ENCODE data around the gene SPTBN5.

- no peak for TF ChIP-seq EZH2phosphoT487 (IDR thresholded peaks at IDR 0.05; ENCODE audit: borderline replicate concordance, low read depth, low read length)
- TF ChIP-seq, protein P1, sequence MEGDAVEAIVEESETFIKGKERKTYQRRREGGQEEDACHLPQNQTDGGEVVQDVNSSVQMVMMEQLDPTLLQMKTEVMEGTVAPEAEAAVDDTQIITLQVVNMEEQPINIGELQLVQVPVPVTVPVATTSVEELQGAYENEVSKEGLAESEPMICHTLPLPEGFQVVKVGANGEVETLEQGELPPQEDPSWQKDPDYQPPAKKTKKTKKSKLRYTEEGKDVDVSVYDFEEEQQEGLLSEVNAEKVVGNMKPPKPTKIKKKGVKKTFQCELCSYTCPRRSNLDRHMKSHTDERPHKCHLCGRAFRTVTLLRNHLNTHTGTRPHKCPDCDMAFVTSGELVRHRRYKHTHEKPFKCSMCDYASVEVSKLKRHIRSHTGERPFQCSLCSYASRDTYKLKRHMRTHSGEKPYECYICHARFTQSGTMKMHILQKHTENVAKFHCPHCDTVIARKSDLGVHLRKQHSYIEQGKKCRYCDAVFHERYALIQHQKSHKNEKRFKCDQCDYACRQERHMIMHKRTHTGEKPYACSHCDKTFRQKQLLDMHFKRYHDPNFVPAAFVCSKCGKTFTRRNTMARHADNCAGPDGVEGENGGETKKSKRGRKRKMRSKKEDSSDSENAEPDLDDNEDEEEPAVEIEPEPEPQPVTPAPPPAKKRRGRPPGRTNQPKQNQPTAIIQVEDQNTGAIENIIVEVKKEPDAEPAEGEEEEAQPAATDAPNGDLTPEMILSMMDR (conservative IDR thresholded peaks at IDR 0.05; ENCODE audit: low read length), result no peak
Observed at GRCh38 chr15:41847981-41848380, 45.9 kb downstream of the SPTBN5 start.
